GM18526 (cell line): ENCODE results near the gene FAM50A.
A peak's percentile ranks its signal among the peaks of the same experiment; 100 is the strongest.

Experiments
- POLR2A ChIP-seq: IDR thresholded peaks from 3 replicates; pipeline ENCODE4 v1.6.1; 2011; ENCODE audit not compliant: insufficient read length; ENCODE audit errors: extremely low read depth

Gene FAM50A

GRCh38 chrX:154408659-154409221, 35.2 kb upstream of the FAM50A start:
- no peak for TF ChIP-seq POLR2A

GRCh38 chrX:154409222-154409871, 34.6 kb upstream of the FAM50A start, which contains the start of gene DNASE1L1:
DNASE1L1 (minus strand) TSS chrX:154409254; CDS start chrX:154405568, 3,686 bp downstream.
- TF ChIP-seq POLR2A, result no peak

- peak; percentile 48 for TF ChIP-seq POLR2A
Measured at GRCh38 chrX:154411981-154412340, 32.0 kb upstream of the FAM50A start.

GRCh38 chrX:154412468-154412867, 31.5 kb upstream of the FAM50A start:
- no peak for TF ChIP-seq POLR2A

- TF ChIP-seq POLR2A, result no peak
Measured at GRCh38 chrX:154413142-154413541, 30.8 kb upstream of the FAM50A start.

GRCh38 chrX:154417157-154417556, 26.8 kb upstream of the FAM50A start:
- no peak for TF ChIP-seq POLR2A

- no peak for TF ChIP-seq POLR2A
Measured at GRCh38 chrX:154419189-154419588, 24.8 kb upstream of the FAM50A start.

GRCh38 chrX:154419688-154420401, 24.1 kb upstream of the FAM50A start:
- no peak for TF ChIP-seq POLR2A

GRCh38 chrX:154420402-154420756, 23.6 kb upstream of the FAM50A start:
- TF ChIP-seq POLR2A, result no peak

GRCh38 chrX:154426916-154427770, 16.8 kb upstream of the FAM50A start:
- no peak for TF ChIP-seq POLR2A

- TF ChIP-seq POLR2A, result peak; percentile 56
Measured at GRCh38 chrX:154428176-154429171, 15.5 kb upstream of the FAM50A start, which contains the start of gene ATP6AP1. ATP6AP1 (plus strand) TSS chrX:154428677; CDS start chrX:154428693, 16 bp downstream.

GRCh38 chrX:154429711-154430110, 14.2 kb upstream of the FAM50A start:
- no peak for TF ChIP-seq POLR2A

- no peak for TF ChIP-seq POLR2A
Measured at GRCh38 chrX:154430479-154430878, 13.5 kb upstream of the FAM50A start.

GRCh38 chrX:154430916-154431315, 13.0 kb upstream of the FAM50A start:
- no peak for TF ChIP-seq POLR2A
